ENCODE results near the gene ALOX15. TPM values are rescaled to one million over a fixed set of nuclear protein-coding genes. Genes with fewer than 3 reads are reported as not detected.

Gene ALOX15
- total and polyA plus RNA-seq, 9 of the 15 experiments (the other 6 are each of a cell fraction or from before 2014, with no cell fraction given): not detected

DNA sequence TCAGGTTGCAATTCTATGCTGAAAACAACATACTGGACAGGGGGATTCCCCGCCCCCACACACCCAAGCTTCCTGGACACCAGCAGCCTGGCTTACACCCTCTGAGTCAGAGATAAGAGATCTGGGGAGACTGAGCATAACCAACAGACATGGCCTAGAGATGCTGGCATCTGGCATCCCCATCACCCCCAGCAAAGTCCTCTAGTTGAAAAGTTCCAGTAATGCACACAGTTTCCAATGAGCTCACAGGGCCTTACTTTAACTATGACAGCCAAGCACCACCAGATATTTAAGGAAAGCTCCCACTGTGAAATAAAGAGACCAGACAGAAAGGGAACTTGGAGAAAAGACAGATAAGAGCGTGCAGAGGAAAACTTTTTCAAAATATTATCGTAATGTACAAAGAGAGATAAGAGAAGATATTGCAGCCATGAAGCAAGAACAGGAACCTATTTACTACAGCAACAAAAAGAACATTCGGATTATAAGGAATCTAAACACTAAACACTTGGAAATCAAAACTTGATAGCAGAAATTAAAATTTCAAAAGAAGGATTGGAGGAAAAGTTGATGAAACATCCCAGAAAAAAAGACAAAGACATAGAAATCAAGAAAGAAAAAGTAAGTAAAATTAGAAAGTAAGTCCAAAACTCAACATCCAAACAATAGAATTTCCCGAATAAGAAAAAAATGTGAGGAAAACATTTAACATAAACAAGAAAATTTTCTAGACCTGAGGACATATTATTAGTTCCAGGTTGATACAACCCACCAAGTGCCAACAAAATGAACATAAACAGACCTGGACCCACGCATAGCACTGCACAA is 17.2 kb upstream of the ALOX15 start (continued):
- TF ChIP-seq, protein P1, sequence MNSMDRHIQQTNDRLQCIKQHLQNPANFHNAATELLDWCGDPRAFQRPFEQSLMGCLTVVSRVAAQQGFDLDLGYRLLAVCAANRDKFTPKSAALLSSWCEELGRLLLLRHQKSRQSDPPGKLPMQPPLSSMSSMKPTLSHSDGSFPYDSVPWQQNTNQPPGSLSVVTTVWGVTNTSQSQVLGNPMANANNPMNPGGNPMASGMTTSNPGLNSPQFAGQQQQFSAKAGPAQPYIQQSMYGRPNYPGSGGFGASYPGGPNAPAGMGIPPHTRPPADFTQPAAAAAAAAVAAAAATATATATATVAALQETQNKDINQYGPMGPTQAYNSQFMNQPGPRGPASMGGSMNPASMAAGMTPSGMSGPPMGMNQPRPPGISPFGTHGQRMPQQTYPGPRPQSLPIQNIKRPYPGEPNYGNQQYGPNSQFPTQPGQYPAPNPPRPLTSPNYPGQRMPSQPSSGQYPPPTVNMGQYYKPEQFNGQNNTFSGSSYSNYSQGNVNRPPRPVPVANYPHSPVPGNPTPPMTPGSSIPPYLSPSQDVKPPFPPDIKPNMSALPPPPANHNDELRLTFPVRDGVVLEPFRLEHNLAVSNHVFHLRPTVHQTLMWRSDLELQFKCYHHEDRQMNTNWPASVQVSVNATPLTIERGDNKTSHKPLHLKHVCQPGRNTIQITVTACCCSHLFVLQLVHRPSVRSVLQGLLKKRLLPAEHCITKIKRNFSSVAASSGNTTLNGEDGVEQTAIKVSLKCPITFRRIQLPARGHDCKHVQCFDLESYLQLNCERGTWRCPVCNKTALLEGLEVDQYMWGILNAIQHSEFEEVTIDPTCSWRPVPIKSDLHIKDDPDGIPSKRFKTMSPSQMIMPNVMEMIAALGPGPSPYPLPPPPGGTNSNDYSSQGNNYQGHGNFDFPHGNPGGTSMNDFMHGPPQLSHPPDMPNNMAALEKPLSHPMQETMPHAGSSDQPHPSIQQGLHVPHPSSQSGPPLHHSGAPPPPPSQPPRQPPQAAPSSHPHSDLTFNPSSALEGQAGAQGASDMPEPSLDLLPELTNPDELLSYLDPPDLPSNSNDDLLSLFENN (IDR thresholded peaks at IDR 0.05; ENCODE audit: low read depth in 2 of 2, low read length in 2 of 2): no peak
- TF ChIP-seq SNIP1 (IDR thresholded peaks at IDR 0.05; ENCODE audit: low read depth) (no peak), ETS2 (tag; IDR thresholded peaks at IDR 0.05; ENCODE audit: borderline replicate concordance, poor library complexity, severe bottlenecking) (no peak), RNF2 (IDR thresholded peaks at IDR 0.05) (no peak), ETV1 (tag; conservative IDR thresholded peaks at IDR 0.05; ENCODE audit: low read depth) (no peak), HDAC6 (IDR thresholded peaks at IDR 0.05; ENCODE audit: low read depth, low read length) (no peak), POU5F1 (IDR thresholded peaks at IDR 0.05; ENCODE audit: borderline replicate concordance, low read depth, low read length, partially characterized antibody) (no peak), NFE2 (IDR thresholded peaks at IDR 0.05; ENCODE audit: low read depth) (no peak), ZNF583 (CRISPR knock-in tag; IDR thresholded peaks at IDR 0.05) (peak; percentile 80; the same call in 1 of the 2 replicates), ATF1 (CRISPR knock-in tag; IDR thresholded peaks at IDR 0.05) (no peak), ATF1 (tag; IDR thresholded peaks at IDR 0.05) (peak; percentile 14; the same call in 1 of the 2 replicates), ZNF274 (IDR thresholded peaks at IDR 0.05; ENCODE audit: borderline replicate concordance, low read depth, low read length) (no peak), YBX1 (IDR thresholded peaks at IDR 0.05) (no peak), CTBP1 (IDR thresholded peaks at IDR 0.05; ENCODE audit: borderline replicate concordance) (peak; percentile 64), SIRT6 (IDR thresholded peaks at IDR 0.05; ENCODE audit: low read depth, low read length) (no peak), CHCHD3 (CRISPR knock-in tag; IDR thresholded peaks at IDR 0.05) (no peak), TEAD1 (CRISPR knock-in tag; IDR thresholded peaks at IDR 0.05) (no peak), PML (IDR thresholded peaks at IDR 0.05; ENCODE audit: low read length) (no peak), U2AF1 (optimal IDR thresholded peaks at IDR 0.05; ENCODE audit: low read depth, low read length) (no peak), ZC3H8 (IDR thresholded peaks at IDR 0.05) (no peak)
- TF ChIP-seq, protein P2, sequence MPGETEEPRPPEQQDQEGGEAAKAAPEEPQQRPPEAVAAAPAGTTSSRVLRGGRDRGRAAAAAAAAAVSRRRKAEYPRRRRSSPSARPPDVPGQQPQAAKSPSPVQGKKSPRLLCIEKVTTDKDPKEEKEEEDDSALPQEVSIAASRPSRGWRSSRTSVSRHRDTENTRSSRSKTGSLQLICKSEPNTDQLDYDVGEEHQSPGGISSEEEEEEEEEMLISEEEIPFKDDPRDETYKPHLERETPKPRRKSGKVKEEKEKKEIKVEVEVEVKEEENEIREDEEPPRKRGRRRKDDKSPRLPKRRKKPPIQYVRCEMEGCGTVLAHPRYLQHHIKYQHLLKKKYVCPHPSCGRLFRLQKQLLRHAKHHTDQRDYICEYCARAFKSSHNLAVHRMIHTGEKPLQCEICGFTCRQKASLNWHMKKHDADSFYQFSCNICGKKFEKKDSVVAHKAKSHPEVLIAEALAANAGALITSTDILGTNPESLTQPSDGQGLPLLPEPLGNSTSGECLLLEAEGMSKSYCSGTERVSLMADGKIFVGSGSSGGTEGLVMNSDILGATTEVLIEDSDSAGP (CRISPR knock-in tag; IDR thresholded peaks at IDR 0.05): no peak
- TF ChIP-seq, protein P3, sequence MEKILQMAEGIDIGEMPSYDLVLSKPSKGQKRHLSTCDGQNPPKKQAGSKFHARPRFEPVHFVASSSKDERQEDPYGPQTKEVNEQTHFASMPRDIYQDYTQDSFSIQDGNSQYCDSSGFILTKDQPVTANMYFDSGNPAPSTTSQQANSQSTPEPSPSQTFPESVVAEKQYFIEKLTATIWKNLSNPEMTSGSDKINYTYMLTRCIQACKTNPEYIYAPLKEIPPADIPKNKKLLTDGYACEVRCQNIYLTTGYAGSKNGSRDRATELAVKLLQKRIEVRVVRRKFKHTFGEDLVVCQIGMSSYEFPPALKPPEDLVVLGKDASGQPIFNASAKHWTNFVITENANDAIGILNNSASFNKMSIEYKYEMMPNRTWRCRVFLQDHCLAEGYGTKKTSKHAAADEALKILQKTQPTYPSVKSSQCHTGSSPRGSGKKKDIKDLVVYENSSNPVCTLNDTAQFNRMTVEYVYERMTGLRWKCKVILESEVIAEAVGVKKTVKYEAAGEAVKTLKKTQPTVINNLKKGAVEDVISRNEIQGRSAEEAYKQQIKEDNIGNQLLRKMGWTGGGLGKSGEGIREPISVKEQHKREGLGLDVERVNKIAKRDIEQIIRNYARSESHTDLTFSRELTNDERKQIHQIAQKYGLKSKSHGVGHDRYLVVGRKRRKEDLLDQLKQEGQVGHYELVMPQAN (IDR thresholded peaks at IDR 0.05; ENCODE audit: borderline replicate concordance): no peak

All from K562 (cell line).